GM19043 (cell line): ENCODE measurements around the gene PRR23B.
"Not testable (repeated sequence)": the region's sequence is repeated elsewhere in the genome, so short reads cannot be mapped to it uniquely, and the experiment has no call there.

ENCODE experiments used
- ATAC-seq: cut with Tn5 transposase; IDR thresholded peaks from one replicate; pipeline ENCODE4 v1.9.1; 2021; ENCODE audit warnings: low read depth; ENCODE audit not compliant: unreplicated experiment

PRR23B gene

DNA sequence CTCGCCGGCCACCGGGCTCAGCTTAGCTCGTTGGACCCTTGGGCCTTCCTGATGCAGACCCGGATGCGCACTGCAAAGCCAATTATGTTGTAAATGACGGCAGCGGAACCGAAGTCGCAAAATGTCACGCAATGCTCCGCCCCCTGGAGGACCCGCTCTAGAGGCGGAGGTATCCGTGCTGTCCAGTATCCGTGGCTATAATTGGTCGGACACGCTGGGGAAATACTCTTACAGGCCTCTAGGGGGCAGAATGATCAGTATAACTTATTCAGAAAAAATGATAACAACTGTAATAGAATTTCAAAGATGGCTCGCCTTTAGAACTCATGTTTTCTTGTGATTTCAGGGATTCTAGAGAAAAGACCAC is at the start of gene PRR23B:
PRR23B (minus strand) TSS at position 59 of the 367 bp plus-strand sequence. CDS start 265 bp downstream, outside the sequence.
- ATAC-seq: no peak

DNA sequence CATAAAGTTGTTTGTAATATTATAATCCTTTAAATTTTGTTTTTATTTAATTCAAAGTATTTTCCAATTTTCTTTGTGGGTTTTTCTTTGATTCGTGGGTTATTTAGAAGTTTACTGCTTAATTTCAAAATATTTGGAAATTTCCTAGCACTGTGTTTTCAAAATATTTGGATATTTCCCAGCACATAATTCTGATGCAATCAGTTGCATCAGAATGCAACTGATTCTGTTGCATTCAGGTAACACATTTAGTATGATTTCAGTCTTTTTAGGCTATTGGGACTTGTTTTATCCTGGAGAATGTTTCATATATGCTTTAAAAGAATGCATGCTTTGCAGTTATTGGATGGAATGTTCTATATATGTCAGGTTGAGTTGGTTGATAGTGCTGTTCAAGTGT is 42.2 kb upstream of the PRR23B start:
- no peak for ATAC-seq

DNA sequence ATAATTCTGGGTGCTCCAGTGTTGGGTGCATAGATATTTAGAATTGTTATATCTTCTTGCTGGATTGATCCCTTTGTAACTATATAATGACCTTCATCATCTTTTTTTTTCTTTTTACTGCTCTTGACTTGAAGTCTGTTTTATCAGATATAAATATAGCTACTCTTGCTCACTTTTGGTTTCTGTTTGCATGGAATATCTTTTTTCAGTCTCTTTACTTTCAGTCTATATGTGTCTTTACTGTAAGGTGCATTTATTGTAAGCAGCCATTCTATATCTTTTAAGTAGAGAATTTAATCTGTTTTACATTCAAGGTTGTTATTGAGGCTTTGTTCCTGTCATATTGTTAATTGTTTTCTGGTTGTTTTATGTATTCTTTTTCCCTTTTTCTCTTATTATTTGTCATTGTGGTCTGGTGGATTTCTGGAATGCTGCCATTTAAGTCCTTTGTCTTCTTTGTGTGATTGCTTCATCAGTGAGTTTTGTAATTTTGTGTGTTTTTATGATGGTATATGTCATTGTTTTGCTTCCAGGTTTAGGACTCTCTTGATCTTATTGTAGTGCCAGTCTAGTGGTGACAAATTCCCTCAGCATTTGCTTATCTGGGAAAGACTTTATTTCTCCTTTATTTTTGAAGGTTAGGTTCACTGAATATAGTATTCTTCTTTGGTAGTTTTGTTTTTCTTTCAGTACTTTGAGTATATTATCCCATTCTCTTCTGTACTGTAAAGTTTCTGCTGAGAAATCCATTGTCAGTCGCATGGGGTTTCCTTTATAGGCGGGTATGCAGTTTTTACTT is 32.3 kb upstream of the PRR23B start:
- no peak for ATAC-seq

DNA sequence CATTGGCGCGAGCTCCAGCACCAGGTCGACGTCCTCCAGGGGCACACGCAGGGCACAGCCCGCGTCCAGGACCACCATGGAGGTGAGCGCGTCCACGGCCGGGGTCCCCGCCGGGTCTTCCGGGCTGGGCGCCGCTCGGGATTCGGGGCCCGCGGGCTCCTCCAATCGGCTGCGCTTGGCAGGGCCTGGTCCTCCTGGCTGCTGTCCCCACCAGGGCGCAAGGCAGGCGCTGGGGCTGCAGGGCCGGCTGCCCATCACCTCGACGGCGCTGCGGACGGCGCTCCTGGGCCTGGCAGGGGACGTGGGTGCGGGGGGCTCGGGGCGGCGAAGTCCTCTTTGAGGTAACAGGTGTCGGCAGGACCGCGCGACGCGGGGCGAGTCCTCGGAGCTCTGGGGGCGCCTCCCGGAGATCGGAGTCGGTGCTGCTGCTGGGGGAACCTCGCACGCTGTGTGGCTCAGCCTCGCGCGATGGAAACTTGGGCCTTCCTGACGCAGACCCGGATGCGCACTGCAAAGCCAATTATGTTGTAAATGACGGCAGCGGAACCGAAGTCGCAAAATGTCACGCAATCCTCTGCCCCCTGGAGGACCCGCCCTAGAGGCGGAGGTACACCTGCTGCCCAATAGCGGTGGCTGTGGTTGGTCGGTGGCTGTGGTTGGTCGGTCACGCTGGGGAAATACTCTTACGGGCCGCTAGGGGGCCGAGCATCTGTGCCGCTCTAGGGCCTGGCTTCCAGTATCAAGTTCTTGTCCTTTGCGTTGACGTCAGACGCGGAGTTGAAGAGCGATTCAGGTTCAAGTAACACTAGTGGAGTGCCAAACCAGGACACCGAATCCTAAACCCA is 23.9 kb upstream of the PRR23B start, which contains the start of gene PRR23C:
PRR23C (minus strand) TSS at position 527 of the 845 bp plus-strand sequence; CDS start at position 255, 272 bp downstream.
- no peak for ATAC-seq

DNA sequence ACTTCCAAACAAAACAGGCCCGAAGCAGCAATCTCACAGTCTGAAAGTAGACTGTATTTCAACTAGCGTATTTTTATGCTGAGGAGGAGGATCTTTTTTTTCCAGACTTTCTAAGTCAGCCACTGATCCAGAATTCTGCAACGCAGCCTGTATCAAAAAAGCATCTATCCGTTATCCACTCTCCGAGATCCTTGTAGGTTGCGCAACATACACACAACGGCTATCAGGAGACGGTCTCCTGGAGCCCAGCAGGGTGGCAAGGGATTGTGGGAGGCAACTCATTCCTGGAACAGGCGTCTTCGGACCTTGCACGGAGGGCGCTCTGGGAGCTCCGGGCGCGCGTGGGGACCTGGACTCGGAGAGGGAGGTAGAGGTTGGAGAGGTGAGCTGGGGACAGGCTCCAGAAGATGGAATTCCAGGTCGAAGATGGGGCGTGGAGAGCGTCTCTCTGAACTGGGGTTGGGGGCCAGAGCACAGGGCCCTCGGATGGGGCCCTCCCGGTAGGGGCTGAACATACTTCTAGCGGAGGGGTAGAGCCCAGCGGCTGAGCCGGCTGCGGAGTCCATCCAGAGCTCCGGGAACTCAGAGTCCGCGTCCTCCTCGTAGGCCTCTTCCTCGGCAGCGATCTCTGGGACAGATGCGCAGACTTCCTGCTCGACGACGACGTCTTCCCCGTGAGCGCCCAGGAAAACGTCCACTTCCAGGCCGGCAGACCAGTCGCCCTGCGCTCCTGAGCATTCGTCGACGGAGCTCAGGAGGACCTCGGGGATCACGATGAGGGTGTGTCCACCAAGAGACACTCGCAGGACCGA is 23.0 kb upstream of the PRR23B start:
- ATAC-seq: no peak

DNA sequence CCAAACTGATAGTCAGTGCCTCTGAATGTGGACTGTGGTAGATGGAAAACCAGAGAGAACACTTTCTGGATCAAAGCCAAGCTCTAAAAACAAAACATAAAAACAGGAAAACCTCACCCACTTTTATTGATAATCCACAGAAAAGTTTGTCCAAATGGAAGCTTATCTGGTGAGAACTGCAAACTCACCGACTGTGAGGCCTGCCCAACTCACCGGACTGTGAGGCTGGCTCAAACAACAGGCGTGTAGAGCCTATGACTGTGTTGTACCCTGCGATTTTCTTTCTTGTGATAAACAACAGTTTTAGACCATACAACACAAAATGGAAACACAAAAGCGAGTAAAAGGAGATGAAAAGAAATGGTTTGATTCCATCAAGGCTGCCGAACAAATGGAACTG is 16.8 kb upstream of the PRR23B start:
- no peak for ATAC-seq

DNA sequence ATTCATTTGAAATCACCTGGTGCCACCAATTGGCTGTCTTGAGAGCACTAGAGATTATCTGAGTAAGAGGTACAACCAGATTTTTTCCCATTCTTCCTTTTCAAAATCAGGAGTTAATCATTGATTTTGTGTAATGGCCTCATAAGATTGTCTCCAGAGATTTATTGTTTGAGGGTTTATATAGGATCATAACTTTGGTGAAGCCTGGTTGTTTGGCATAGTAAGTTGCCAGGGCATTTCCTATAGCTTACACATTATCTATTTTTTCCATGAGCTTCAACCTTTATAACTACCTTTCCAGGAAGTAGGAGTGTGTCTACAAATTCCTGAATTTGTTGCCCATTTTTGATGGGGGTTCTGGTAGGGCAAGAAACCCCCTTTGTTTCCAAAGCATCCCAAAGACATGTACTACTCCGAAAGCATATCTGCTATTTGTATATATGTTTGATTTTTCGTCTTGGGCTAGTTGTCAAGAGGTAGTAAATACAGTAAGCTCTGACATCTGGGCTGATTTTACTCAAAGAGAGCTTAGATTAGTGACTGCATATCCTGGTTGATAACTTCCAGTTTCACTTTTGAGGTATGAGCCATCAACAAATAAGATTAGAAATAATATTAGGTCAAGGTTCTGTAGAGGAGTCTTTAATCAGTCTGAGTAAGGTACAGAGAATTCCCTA is 11.7 kb upstream of the PRR23B start:
- ATAC-seq: no peak

DNA sequence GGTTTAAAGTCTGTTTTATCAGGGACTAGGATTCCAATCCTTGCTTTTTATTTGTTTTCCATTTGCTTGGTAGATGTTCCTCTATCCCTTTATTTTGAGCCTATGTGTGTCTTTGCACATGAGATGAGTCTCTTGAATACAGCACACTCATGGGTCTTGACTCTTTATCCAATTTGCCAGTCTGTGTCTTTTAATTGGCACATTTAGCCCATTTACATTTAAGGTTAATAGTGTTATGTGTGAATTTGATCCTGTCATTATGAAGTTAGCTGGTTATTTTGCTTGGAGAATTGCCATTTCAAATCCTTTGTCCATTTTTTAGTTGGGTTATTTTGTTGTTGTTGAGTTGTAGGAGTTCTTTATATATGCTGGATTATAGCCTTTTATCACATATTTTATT is 9.8 kb upstream of the PRR23B start:
- not testable (repeated sequence) for ATAC-seq

DNA sequence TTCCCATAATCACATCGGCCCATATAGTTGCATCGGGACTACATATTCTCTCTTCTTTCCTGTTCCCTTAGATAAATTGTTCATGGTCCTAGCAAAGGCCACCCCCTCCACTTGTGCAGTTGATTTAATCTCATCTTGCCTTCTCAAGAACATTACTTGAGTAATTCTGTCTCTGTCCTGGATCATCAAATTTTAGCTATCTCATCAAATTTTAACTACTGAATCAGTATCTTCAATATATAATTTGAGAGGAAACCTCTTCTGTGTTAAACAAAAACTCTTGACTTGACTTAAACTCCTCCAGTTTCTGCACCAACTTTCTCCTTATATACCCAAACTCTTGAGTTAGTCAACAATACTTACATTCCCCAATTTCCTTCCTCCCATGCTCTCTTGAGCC is 4.2 kb upstream of the PRR23B start:
- ATAC-seq: no peak

DNA sequence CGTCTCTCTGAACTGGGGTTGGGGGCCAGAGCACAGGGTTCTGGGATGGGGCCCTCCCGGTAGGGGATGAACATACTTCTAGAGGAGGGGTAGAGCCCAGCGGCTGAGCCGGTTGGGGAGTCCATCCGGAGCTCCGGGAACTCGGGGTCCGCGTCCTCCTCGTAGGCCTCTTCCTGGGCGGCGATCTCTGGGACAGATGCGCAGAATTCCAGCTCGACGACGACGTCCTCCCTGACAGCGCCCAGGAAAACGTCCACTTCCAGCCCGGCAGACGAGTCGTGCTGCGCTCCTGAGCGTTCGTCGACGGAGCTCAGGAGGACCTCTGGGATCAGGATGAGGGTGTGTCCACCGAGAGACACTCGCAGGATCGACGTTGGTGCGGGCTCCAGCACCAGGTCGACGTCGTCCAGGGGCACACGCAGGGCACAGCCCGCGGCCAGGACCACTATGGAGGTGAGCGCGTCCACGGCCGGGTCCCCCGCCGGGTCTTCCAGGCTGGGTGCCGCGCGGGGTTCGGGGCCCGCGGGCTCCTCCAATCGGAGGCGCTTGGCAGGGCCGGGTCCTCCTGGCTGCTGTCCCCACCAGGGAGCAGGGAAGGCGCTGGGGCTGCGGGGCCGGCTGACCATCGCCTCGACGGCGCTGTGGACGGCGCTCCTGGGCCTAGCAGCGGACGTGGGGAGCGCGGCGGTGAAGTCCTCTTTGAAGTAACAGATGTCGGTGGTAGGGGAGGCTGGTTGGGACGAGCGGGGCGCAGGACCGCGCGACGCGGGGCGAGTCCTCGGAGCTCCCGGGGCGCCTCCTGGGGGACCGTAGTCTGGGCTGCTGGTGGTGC is 474 bp downstream of the PRR23B start:
- ATAC-seq: no peak

DNA sequence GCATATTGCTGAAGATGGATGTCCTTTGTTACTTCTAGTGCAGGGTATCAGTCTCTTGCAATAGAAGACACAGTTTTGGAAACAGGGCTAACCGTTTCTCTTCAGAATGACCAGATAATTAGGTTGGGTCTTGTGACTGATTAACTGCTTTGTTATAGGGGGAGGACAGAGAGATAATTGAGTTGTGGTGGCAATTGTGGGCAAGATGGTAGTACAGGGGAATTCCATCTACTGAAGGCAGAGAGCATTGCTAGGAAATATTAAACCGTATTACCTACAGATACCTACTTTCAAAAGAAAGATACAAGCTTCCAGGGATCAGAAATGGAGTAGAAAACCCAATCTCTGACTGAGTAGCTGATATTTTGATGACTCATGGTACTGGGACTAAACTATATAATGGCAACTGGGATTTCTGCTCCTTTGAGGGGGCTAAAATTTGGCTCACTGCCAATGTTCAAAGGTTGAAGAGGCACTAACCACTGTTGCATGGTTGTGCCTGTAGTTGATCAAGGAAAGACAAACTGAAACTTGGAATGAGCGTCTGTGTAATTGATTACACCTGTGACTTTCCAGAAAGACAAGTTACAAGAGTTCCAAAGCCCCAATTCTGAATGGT is 4.2 kb downstream of the PRR23B start:
- no peak for ATAC-seq

DNA sequence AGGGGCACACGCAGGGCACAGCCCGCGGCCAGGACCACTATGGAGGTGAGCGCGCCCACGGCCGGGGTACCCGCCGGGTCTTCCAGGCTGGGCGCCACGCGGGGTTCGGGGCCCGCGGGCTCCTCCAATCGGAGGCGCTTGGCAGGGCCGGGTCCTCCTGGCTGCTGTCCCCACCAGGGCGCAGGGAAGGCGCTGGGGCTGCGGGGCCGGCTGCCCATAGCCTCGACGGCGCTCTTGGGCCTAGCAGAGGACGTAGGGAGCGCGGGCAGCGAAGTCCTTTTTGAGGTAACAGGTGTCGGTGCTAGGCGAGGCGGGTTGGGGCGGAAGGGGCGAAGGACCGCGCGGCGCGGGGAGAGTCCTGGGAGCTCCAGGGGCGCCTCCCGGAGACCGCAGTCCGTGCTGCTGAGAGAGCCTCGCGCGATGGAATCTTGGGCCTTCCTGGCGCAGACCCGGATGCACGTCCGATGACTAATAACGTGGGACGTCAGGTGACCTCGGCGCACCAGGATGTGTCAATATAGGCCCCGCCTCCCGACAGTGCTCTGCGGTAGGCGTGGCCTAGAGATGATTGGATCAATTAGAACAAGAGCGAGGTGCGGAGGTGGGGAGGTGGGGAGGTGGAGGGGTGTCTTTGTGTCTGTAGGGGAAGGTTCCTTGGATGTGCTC is 14.5 kb downstream of the PRR23B start, which contains the start of gene PRR23A:
PRR23A (minus strand) TSS at position 218 of the 666 bp plus-strand sequence; CDS start at position 218, 0 bp downstream.
- no peak for ATAC-seq

DNA sequence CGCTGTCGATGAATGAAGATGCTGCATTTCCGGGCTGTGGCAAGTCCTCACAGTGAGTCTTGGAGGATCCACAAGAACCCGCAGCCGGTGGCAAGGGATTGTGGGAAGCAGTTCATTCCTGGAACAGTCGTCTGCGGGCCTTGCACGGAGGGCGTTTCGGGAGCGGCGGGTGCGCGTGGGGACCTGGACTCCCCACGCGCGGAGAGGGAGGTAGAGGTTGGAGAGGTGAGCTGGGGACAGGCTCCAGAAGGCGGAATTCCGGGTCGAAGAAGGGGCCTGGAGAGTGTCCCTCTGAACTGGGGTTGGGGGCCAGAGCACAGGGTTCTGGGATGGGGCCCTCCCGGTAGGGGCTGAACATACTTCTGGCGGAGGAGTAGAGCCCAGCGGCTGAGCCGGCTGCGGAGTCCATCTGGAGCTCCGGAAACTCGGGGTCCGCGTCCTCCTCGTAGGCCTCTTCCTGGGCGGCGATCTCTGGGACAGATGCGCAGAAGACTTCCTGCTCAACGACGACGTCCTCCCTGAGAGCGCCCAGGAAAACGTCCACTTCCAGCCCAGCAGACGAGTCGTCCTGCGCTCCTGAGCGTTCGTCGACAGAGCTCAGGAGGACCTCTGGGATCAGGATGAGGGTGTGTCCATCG is 15.3 kb downstream of the PRR23B start:
- ATAC-seq: no peak

DNA sequence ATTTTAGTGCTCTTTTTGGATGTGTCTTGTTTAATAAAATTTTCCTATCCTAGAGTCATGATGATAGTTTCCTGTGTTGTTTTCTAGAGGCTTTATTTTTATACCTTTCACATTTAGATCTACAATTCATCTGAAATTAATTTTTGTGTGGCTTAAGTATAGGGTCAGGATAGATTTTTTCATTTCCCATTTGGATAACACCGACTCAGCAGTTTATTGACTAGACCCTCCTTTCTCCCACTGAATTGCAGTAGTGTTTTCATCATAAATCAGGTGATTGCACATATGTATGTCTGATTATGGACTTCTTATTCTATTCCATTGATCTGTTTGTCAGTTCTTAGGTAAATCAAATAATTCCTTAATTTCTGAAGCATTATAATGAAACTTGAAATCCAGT is 25.0 kb downstream of the PRR23B start:
- ATAC-seq: no peak

DNA sequence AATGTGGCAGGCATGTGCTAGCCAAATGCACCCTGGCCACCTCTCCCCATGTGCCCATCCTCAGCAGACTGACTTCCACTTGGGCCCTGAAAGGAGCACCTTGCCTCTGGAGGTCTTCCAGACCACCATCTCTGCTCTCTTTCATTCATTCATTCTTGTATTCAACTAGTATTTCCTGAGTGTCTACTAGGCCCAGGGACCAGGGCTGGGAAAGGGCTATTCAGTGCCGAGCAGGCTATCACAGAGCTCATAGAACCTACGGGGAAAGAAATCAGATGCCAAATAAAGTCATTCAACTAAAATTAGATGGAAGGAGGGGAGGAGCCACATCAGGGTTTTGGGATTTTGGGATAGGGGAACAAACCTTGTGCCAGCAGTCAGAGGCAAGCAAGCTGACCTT is 33.5 kb downstream of the PRR23B start:
- ATAC-seq: no peak

DNA sequence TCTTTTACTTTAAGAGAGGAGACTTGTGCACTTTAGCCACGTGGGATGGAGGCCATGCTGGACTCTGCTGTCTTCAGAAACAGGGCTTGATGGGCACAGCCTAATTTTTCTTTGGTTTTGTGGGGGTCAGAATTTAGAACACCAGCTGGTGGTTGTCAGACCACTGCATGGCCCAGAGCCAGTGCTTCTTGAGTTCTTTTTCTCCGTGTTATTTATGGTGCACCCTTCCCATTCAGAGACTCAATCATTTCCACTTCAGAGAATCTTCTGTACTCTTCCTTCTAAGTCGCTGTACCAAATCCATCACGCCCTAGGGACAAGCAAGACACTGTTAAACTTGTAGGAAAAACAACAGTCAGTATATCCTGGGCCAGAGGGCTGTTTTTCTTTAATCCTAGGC is 34.8 kb downstream of the PRR23B start:
- no peak for ATAC-seq

DNA sequence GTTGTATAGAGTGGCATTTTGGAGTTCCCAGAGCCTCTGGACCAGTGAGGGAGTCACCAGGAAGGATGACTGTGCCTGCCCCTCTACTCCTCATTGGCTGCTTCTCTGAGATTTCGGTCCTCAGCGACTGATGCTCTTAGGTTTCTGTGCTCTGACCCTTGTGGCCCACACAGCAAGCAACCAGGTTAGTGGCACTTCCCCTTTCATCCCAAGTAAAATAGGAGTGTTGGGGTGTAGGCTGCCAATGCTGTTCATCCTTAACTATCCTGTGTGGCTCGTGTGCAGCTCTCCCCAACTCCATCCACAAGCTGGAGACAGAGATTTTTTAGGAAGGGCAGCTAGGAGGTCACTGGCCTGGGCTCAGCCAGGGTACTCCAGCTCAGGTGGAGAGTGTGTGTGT is 35.9 kb downstream of the PRR23B start:
- ATAC-seq: no peak

DNA sequence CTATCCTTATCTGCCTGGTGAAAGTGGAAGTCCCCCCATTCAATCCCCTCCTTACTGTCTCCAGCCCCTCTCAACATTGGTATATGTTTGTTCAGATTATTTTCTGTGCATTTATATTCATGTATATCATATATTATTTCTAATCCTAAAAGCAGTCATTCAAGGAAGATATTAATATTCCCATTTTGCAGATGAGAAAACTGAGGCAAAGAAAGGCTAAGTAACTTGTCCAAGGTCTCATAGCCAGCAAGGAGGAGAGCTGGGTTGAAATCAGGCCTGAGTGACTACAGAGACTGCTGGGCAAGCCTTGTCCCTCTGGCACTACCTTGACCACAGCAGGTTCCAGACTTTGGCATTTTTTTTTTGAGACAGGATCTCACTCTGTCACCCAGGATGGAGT is 44.7 kb downstream of the PRR23B start:
- no peak for ATAC-seq
